Bronchial epithelial cell (primary cell): Measurements from ENCODE around the gene FBXW9. TPM values are rescaled to one million over a fixed set of nuclear protein-coding genes. Genes with fewer than 3 reads are reported as not detected.

Experiments
- DNase-seq: peaks from one replicate; pipeline ENCODE4 v3.0.0-alpha.2; 2010; ENCODE audit warnings: low read depth
- FAIRE-seq: peaks from 2 replicates; lab custom pipeline; 2011; peaks lifted over from hg19 to GRCh38; lab: Jason Lieb, UNC
- H3K27me3 ChIP-seq: 2 replicates; pipeline ENCODE4 v1.5.1; 2011; ENCODE audit warnings: low read length; ENCODE audit not compliant: control insufficient read depth, insufficient read depth
- H3K36me3 ChIP-seq: 2 replicates; pipeline ENCODE4 v1.5.1; 2011; ENCODE audit warnings: low read length; ENCODE audit not compliant: control insufficient read depth, insufficient read depth
- H3K4me3 ChIP-seq: 2 replicates; pipeline ENCODE4 v1.5.1; 2011; ENCODE audit warnings: mild to moderate bottlenecking, low read depth, low read length, control low read depth
- total RNA-seq: library from RNA; depleted of rRNA; stranded (reverse); fragments of >200 nt; gene quantifications from 2 replicates; pipeline ENCODE4 v1.2.1, GENCODE V29; 2014
- TF ChIP-seq, protein P1 (sequence below): IDR thresholded peaks from 2 replicates; pipeline ENCODE4 v1.5.1; 2011; ENCODE audit warnings: mild to moderate bottlenecking, moderate library complexity, low read length, control low read depth, inconsistent platforms; ENCODE audit not compliant: insufficient read depth, severe bottlenecking

FBXW9 gene
- total RNA-seq, 1 donor from 2014 or later = 6.1 TPM

DNA sequence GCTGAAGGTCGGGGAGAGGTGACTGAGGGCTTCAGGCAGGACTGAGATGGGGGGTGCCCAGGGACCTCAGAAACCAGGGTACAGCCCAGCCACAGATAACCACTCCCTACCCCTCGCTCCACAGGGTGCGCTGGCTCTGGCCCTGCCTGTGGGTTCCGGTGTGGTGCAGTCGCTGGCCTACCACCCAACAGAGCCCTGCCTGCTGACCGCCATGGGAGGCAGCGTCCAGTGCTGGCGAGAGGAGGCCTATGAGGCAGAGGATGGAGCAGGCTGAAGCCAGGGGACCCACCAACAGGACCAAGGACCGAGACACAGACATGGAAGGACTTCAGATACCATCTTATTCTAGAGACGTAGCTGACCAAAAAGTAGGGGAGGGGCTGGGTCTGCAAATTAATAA, 21.0 kb downstream of the FBXW9 start:
- DNase-seq (no peak), FAIRE-seq (no peak)
- no peak overlapping the region for H3K4me3 ChIP-seq
- peaks cover 30% of the 10 kb centered on the region for H3K36me3 ChIP-seq
- no peaks in the 10 kb centered on the region for H3K27me3 ChIP-seq
- TF ChIP-seq, protein P1, sequence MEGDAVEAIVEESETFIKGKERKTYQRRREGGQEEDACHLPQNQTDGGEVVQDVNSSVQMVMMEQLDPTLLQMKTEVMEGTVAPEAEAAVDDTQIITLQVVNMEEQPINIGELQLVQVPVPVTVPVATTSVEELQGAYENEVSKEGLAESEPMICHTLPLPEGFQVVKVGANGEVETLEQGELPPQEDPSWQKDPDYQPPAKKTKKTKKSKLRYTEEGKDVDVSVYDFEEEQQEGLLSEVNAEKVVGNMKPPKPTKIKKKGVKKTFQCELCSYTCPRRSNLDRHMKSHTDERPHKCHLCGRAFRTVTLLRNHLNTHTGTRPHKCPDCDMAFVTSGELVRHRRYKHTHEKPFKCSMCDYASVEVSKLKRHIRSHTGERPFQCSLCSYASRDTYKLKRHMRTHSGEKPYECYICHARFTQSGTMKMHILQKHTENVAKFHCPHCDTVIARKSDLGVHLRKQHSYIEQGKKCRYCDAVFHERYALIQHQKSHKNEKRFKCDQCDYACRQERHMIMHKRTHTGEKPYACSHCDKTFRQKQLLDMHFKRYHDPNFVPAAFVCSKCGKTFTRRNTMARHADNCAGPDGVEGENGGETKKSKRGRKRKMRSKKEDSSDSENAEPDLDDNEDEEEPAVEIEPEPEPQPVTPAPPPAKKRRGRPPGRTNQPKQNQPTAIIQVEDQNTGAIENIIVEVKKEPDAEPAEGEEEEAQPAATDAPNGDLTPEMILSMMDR = no peak

- FAIRE-seq (no peak), DNase-seq (no peak)
- H3K27me3 ChIP-seq = no peaks in the 10 kb centered on the region
- no peak overlapping the region for H3K4me3 ChIP-seq
- H3K36me3 ChIP-seq = peaks cover 23% of the 10 kb centered on the region
- TF ChIP-seq, protein P1 = no peak
These were observed 23.7 kb downstream of the FBXW9 start for GRCh38 chr19:12672744-12673143.

DNA sequence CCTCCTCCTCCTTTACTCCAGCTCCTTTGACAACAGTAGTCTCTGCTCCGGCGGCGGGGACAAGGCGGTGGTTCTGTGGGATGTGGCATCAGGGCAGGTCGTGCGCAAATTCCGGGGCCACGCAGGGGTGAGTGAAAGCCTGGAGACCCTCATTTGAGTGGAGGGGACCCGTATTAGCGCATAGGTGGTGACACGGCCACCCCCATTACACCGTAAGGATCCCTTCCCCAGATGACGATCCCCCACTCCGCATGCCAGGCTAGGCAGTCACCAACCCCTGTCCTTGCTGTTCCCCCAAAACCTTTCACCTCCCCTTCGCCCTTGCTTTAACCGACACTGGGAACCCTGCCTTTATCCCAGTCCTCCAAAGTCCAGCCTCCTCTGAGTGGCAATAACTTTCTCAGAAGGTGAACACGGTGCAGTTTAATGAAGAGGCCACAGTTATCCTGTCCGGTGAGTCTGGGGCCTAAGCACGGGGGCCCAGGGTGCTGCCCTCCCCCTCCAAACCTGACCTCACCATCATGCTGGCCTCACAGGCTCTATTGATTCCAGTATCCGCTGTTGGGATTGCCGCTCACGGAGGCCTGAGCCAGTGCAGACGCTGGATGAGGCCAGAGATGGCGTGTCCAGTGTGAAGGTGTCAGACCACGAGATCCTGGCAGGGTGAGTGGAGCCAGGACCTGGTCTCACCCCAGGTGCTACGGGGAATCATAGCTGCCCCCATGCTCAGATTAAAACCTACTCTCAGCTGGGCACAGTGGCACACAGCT, 26.1 kb downstream of the FBXW9 start:
- TF ChIP-seq, protein P1 = no peak
- Histone ChIP-seq H3K27me3 (no peaks in the 10 kb centered on the region), H3K36me3 (peaks cover 11% of the 10 kb centered on the region), H3K4me3 (peak overlapping the region; percentile 86)
- DNase-seq (no peak), FAIRE-seq (no peak)

DNA sequence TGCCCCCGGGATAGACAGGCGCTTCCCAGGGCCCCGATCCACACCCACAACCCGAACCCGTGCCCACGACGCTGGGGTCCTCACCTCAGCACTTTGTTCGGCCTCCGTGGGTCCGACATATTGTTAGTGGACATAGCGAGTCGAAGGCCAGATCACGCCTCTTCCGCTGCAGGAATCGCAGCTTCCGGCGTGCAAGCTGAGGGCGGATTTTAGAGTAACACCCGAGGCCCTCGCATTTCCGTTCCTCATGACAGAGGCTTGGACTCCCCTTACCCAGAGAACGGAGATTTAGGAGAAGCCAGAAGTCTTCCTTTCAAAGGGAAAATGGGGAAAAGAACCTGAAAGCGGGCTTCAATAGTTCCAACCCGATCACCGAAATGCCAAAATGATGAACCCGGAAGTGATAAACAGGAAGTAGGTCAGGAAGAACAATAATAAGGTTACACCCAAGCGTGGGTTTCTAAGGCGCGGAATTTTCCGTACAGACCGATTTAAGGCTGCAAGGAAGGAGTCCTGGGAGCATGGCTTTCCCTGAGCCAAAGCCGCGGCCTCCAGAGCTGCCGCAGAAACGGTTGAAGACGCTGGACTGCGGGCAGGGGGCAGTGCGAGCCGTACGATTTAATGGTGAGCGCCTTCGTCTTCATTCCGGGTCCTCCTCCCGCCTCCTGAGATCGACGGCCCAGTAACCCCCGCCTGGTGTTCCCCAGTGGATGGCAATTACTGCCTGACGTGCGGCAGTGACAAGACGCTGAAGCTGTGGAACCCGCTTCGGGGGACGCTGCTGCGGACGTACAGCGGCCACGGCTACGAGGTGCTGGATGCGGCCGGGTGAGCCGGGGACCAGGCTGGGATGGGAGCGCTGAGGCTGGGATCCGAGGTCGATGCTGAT, 26.9 kb downstream of the FBXW9 start:
- TF ChIP-seq, protein P1 = no peak
- H3K4me3 ChIP-seq = peak overlapping the region; percentile 86
- H3K27me3 ChIP-seq = no peaks in the 10 kb centered on the region
- peaks cover 13% of the 10 kb centered on the region for H3K36me3 ChIP-seq
- FAIRE-seq (no peak), DNase-seq (peak; percentile 62)

DNA sequence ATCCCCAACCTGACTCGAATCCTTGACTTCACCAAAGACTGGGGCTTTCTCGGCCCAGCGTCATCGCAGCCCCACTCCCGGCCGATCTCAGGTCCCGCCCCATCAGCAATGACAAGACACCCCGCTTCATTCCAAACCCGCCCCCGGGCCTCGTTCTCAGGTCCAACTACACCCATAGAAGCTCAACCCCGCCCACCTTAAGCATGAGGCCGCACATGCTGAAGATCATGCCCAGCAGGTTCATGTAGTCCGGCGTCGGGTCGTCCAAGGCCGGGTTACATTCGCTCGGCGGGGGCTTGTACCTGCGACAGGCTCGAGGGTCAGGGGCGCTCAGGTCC, 27.5 kb downstream of the FBXW9 start:
- no peak for FAIRE-seq
- TF ChIP-seq, protein P1 = no peak
- H3K27me3 ChIP-seq = no peaks in the 10 kb centered on the region
- H3K4me3 ChIP-seq = peak overlapping the region; percentile 86
- DNase-seq = peak; percentile 51
- H3K36me3 ChIP-seq = peaks cover 9% of the 10 kb centered on the region
